HCT116 (cell line): ENCODE results near the gene MOK. TPM values are rescaled to one million over a fixed set of nuclear protein-coding genes. Genes with fewer than 3 reads are reported as not detected.

Source experiments
- ATAC-seq: fragments of 200-7000 bp; cut with Tn5 transposase; 2 replicates; pipeline ENCODE4 v1.9.1; 2020; ENCODE audit warnings: mild to moderate bottlenecking, moderate library complexity
- BruUV-seq: library from RNA; stranded (reverse); fragments of 400-500 nt; replicated peaks from 2 replicates; lab custom pipeline; 2021; lab: Mats Ljungman, UMichigan
- CTCF ChIA-PET: fragments of 300-600 bp; sonication (Branson Sonifier 250); formaldehyde crosslinking; loops from one replicate; lab custom pipeline; 2021; ENCODE audit warnings: antibody characterized with exemption; lab: Charles Lee
- POLR2A ChIA-PET: fragments of 300-600, 350-600 bp; sonication (Branson Sonifier 250); formaldehyde crosslinking; loops from one replicate; lab custom pipeline; 2021; ENCODE audit warnings: antibody characterized with exemption; lab: Charles Lee
- RAD21 ChIA-PET, 2 experiments: fragments of 300-600 bp; sonication (Branson Sonifier 250); formaldehyde crosslinking; loops; one replicate each; lab custom pipeline; 2023; ENCODE audit warnings: low total read pairs in 2 of 2; ENCODE audit not compliant: uncharacterized antibody in 2 of 2, unreplicated experiment in 2 of 2, low non-redundant PET in 1 of 2; lab: Charles Lee
- DNase-seq: peaks from one replicate; pipeline ENCODE4 v3.0.0-alpha.2; 2010; ENCODE audit warnings: low read depth, low spot score
- H2AFZ ChIP-seq: fragments of 200-600 bp; shearing (Covaris generic), sonication (generic); 2 replicates; pipeline ENCODE4 v1.6.1; 2017; ENCODE audit warnings: low read depth, mixed run types, mixed read lengths, antibody characterized with exemption, low read length; ENCODE audit not compliant: poor library complexity, severe bottlenecking
- H3K27ac ChIP-seq: 2 replicates; pipeline ENCODE4 v1.5.1; 2012; ENCODE audit warnings: low read depth, low read length
- H3K27me3 ChIP-seq: fragments of 200-600 bp; sonication (generic); 2 replicates; pipeline ENCODE4 v1.6.1; 2016; ENCODE audit warnings: mixed run types, low read length, mixed read lengths; ENCODE audit not compliant: insufficient read depth
- H3K36me3 ChIP-seq, 2 experiments: fragments of 200-500 bp in 1 of 2; fragments of 200-600 bp in 1 of 2; sonication (Bioruptor generic) in 1 of 2; sonication (generic) in 1 of 2; 2 replicates each; pipeline versions ENCODE4 v1.5.1 to v1.6.1; 2014 to 2016; ENCODE audit warnings: low read length in 2 of 2, inconsistent platforms in 1 of 2, mixed read lengths in 1 of 2, mixed run types in 1 of 2; ENCODE audit not compliant: insufficient read depth in 2 of 2, control insufficient read depth in 1 of 2
- H3K4me1 ChIP-seq, 2 experiments: fragments of 200-600 bp in 1 of 2; sonication (generic) in 1 of 2; 2 replicates each; pipeline versions ENCODE4 v1.5.1 to v1.6.1; 2012 to 2017; ENCODE audit warnings: low read length in 2 of 2, inconsistent platforms in 1 of 2, mild to moderate bottlenecking in 1 of 2, mixed read lengths in 1 of 2, mixed run types in 1 of 2, moderate library complexity in 1 of 2; ENCODE audit not compliant: insufficient read depth in 2 of 2, control insufficient read depth in 1 of 2
- H3K4me2 ChIP-seq: fragments of 200-600 bp; sonication (generic); 2 replicates; pipeline ENCODE4 v1.6.1; 2017; ENCODE audit warnings: mixed run types, low read length, mixed read lengths
- H3K4me3 ChIP-seq, 2 experiments: fragments of 200-600 bp in 1 of 2; sonication (generic) in 1 of 2; replicated peaks in 1 of 2; 2 replicates each; pipeline ENCODE4 v1.5.1; 2011 to 2016; ENCODE audit warnings: low read length in 2 of 2, control low read depth in 1 of 2, low read depth in 1 of 2, mild to moderate bottlenecking in 1 of 2, mixed read lengths in 1 of 2, mixed run types in 1 of 2
- H3K79me2 ChIP-seq: fragments of 200-600 bp; sonication (generic); 2 replicates; pipeline ENCODE4 v1.6.1; 2017; ENCODE audit warnings: mild to moderate bottlenecking, mixed run types, low read length, moderate library complexity, mixed read lengths; ENCODE audit not compliant: insufficient read depth
- H3K9ac ChIP-seq: fragments of 200-600 bp; sonication (generic); 2 replicates; pipeline ENCODE4 v1.6.1; 2016; ENCODE audit warnings: low read length, mixed read lengths
- H3K9me2 ChIP-seq: fragments of 200-600 bp; sonication (generic), shearing (Covaris generic); 2 replicates; pipeline ENCODE4 v1.6.1; 2017; ENCODE audit warnings: mixed run types, mild to moderate bottlenecking, moderate library complexity; ENCODE audit not compliant: insufficient read depth
- H3K9me3 ChIP-seq, 2 experiments: fragments of 200-500 bp in 1 of 2; fragments of 200-600 bp in 1 of 2; sonication (Bioruptor generic) in 1 of 2; sonication (generic) in 1 of 2; 2 replicates each; pipeline ENCODE4 v1.6.1; 2014 to 2017; ENCODE audit warnings: low read length in 2 of 2, mixed read lengths in 2 of 2, inconsistent platforms in 1 of 2, low read depth in 1 of 2, mild to moderate bottlenecking in 1 of 2, mixed run types in 1 of 2, moderate library complexity in 1 of 2; ENCODE audit not compliant: control insufficient read depth in 1 of 2, insufficient read depth in 1 of 2
- H4K20me1 ChIP-seq: fragments of 200-600 bp; sonication (generic), shearing (Covaris generic); 2 replicates; pipeline ENCODE4 v1.6.1; 2017; ENCODE audit warnings: mixed run types, mild to moderate bottlenecking, moderate library complexity; ENCODE audit not compliant: insufficient read depth
- CBX3 ChIP-seq: IDR thresholded peaks from 2 replicates; pipeline ENCODE4 v1.6.1; 2012; ENCODE audit warnings: low read depth
- CEBPB ChIP-seq: IDR thresholded peaks from 2 replicates; pipeline ENCODE4 v1.6.1; 2012; ENCODE audit warnings: low read depth
- EGR1 ChIP-seq: IDR thresholded peaks from 2 replicates; pipeline ENCODE4 v1.6.1; 2012; ENCODE audit warnings: low read depth
- EZH2phosphoT487 ChIP-seq: fragments of 200-600 bp; IDR thresholded peaks from 2 replicates; pipeline ENCODE4 v1.6.1; 2018; ENCODE audit warnings: antibody characterized with exemption, borderline replicate concordance
- JUND ChIP-seq: IDR thresholded peaks from 2 replicates; pipeline ENCODE4 v1.6.1; 2012
- MAX ChIP-seq: IDR thresholded peaks from 2 replicates; pipeline ENCODE4 v1.6.1; 2012
- POLR2A ChIP-seq: IDR thresholded peaks from 2 replicates; pipeline ENCODE4 v1.7.0; 2011; ENCODE audit warnings: borderline replicate concordance; ENCODE audit not compliant: insufficient read depth, insufficient read length; ENCODE audit errors: extremely low read depth
- POLR2AphosphoS5 ChIP-seq: IDR thresholded peaks from 2 replicates; pipeline ENCODE4 v1.6.1; 2011; ENCODE audit warnings: mild to moderate bottlenecking, low read depth, low read length, moderate library complexity
- RAD21 ChIP-seq: IDR thresholded peaks from 2 replicates; pipeline ENCODE4 v1.6.1; 2012; ENCODE audit warnings: low read depth, mild to moderate bottlenecking
- SP1 ChIP-seq: IDR thresholded peaks from 2 replicates; pipeline ENCODE4 v1.6.1; 2012; ENCODE audit warnings: low read depth
- ZFX ChIP-seq: fragments of 450-650 bp; IDR thresholded peaks from 2 replicates; pipeline ENCODE4 v1.6.1; 2017
- intact Hi-C: fragments of 100-400 bp; cut with micrococcal nuclease; formaldehyde crosslinking; loops from 2 replicates; pipeline ENCODE4 v1.10.0; 2022
- total RNA-seq: library from RNA; stranded (reverse); gene quantifications from one replicate; pipeline ENCODE4 v1.2.1, GENCODE V29; 2021; ENCODE audit not compliant: unreplicated experiment
- TF ChIP-seq, protein P1 (sequence below), 3 experiments: fragments of 200-600 bp in 1 of 3; sonication (generic) in 1 of 3; IDR thresholded peaks in 2 of 3; conservative IDR thresholded peaks in 1 of 3; 2 replicates each; pipeline ENCODE4 v1.5.1; 2012 to 2017; ENCODE audit warnings: low read depth in 2 of 3, low read length in 2 of 3, antibody characterized with exemption in 1 of 3, borderline replicate concordance in 1 of 3, control low read depth in 1 of 3, mild to moderate bottlenecking in 1 of 3, mixed read lengths in 1 of 3, mixed run types in 1 of 3, moderate library complexity in 1 of 3; ENCODE audit not compliant: insufficient read depth in 1 of 3
- TF ChIP-seq, protein P2 (sequence below): IDR thresholded peaks from 2 replicates; pipeline ENCODE4 v1.6.1; 2012; ENCODE audit warnings: low read depth

Gene MOK
- total RNA-seq, 1 experiment from 2014 or later, result 9.4 TPM

- TF ChIP-seq CBX3, result no peak
These were observed 108.7 kb downstream of the MOK start (continued) for GRCh38 chr14:102196039-102196901.

- ATAC-seq (no peak), DNase-seq (no peak)
- Histone ChIP-seq H3K9ac (no peak overlapping the region), H3K4me3 (no peak overlapping the region), H3K9me2 (no peaks in the 10 kb centered on the region), H3K27me3 (no peaks in the 10 kb centered on the region), H4K20me1 (no peaks in the 10 kb centered on the region), H2AFZ (no peak overlapping the region), H3K4me1 (peaks cover 8 to 11% of the 10 kb centered on the region in 2 experiments), H3K27ac (no peak overlapping the region), H3K4me2 (no peak overlapping the region), H3K9me3 (no peaks in the 10 kb centered on the region), H3K36me3 (peaks cover 0 to 4% of the 10 kb centered on the region in 2 experiments; a peak in 1 of 4 replicates), H3K79me2 (peaks cover 17% of the 10 kb centered on the region)
- ChIA-PET RAD21 (no interaction called here), CTCF (no interaction called here), POLR2A (no interaction called here)
- BruUV-seq, result TSS peak; percentile 23
- TF ChIP-seq CEBPB (no peak), JUND (no peak), ZFX (no peak), CBX3 (no peak), MAX (no peak), RAD21 (no peak)
- intact Hi-C loops, result no loop called here
These were observed 109.5 kb downstream of the MOK start for GRCh38 chr14:102195446-102195845.

- peaks cover 0 to 4% of the 10 kb centered on the region in 2 experiments; a peak in 1 of 4 replicates for H3K36me3 ChIP-seq
- H4K20me1 ChIP-seq, result no peaks in the 10 kb centered on the region
- no peak overlapping the region for H3K4me2 ChIP-seq
- DNase-seq (no peak), ATAC-seq (no peak)
- intact Hi-C loops, result no loop called here
- peaks cover 20% of the 10 kb centered on the region for H3K79me2 ChIP-seq
- H3K27ac ChIP-seq, result no peak overlapping the region
- H3K4me3 ChIP-seq, result no peak overlapping the region
- RAD21 ChIA-PET, result no interaction called here
- H3K9ac ChIP-seq, result no peak overlapping the region
- CTCF ChIA-PET, result no interaction called here
- no peaks in the 10 kb centered on the region for H3K27me3 ChIP-seq
- POLR2A ChIA-PET, result no interaction called here
- H2AFZ ChIP-seq, result no peak overlapping the region
- no peaks in the 10 kb centered on the region for H3K9me3 ChIP-seq
- no TSS peak for BruUV-seq
- no peaks in the 10 kb centered on the region for H3K9me2 ChIP-seq
- H3K4me1 ChIP-seq, result peaks cover 10 to 16% of the 10 kb centered on the region in 2 experiments
- TF ChIP-seq EZH2phosphoT487 (no peak), POLR2A (no peak), POLR2AphosphoS5 (no peak), EGR1 (no peak), RAD21 (no peak), CEBPB (no peak), SP1 (no peak)
- TF ChIP-seq, protein P1, sequence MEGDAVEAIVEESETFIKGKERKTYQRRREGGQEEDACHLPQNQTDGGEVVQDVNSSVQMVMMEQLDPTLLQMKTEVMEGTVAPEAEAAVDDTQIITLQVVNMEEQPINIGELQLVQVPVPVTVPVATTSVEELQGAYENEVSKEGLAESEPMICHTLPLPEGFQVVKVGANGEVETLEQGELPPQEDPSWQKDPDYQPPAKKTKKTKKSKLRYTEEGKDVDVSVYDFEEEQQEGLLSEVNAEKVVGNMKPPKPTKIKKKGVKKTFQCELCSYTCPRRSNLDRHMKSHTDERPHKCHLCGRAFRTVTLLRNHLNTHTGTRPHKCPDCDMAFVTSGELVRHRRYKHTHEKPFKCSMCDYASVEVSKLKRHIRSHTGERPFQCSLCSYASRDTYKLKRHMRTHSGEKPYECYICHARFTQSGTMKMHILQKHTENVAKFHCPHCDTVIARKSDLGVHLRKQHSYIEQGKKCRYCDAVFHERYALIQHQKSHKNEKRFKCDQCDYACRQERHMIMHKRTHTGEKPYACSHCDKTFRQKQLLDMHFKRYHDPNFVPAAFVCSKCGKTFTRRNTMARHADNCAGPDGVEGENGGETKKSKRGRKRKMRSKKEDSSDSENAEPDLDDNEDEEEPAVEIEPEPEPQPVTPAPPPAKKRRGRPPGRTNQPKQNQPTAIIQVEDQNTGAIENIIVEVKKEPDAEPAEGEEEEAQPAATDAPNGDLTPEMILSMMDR (IDR thresholded peaks at IDR 0.05 in 2 of 3, conservative IDR thresholded peaks at IDR 0.05 in 1 of 3; ENCODE audit: borderline replicate concordance in 1 of 3, insufficient read depth in 1 of 3, low read depth in 2 of 3, low read length in 2 of 3), result no peak
- TF ChIP-seq, protein P2, sequence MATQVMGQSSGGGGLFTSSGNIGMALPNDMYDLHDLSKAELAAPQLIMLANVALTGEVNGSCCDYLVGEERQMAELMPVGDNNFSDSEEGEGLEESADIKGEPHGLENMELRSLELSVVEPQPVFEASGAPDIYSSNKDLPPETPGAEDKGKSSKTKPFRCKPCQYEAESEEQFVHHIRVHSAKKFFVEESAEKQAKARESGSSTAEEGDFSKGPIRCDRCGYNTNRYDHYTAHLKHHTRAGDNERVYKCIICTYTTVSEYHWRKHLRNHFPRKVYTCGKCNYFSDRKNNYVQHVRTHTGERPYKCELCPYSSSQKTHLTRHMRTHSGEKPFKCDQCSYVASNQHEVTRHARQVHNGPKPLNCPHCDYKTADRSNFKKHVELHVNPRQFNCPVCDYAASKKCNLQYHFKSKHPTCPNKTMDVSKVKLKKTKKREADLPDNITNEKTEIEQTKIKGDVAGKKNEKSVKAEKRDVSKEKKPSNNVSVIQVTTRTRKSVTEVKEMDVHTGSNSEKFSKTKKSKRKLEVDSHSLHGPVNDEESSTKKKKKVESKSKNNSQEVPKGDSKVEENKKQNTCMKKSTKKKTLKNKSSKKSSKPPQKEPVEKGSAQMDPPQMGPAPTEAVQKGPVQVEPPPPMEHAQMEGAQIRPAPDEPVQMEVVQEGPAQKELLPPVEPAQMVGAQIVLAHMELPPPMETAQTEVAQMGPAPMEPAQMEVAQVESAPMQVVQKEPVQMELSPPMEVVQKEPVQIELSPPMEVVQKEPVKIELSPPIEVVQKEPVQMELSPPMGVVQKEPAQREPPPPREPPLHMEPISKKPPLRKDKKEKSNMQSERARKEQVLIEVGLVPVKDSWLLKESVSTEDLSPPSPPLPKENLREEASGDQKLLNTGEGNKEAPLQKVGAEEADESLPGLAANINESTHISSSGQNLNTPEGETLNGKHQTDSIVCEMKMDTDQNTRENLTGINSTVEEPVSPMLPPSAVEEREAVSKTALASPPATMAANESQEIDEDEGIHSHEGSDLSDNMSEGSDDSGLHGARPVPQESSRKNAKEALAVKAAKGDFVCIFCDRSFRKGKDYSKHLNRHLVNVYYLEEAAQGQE, result no peak
These were observed 110.1 kb downstream of the MOK start for GRCh38 chr14:102194856-102195255.
